Measurements from ENCODE around the gene FLT1.
A peak's percentile ranks its signal among the peaks of the same experiment; 100 is the strongest.

The FLT1 gene

GRCh38 chr13:28534210-28534609 lies 39.3 kb upstream of the FLT1 start:
- no peak for TF ChIP-seq CTCF (IDR thresholded peaks at IDR 0.05; ENCODE audit: low read depth, low read length)
- no peaks in the 10 kb centered on the region for H3K36me3 ChIP-seq
- no peak for DNase-seq
- no peak overlapping the region for H3K4me3 ChIP-seq (ENCODE audit: low read depth, low read length)
- peaks cover 5% of the 10 kb centered on the region for H3K9me3 ChIP-seq
- H3K4me1 ChIP-seq = no peaks in the 10 kb centered on the region
- peaks cover 45% of the 10 kb centered on the region for H3K27me3 ChIP-seq

GRCh38 chr13:28533441-28534166 lies 38.7 kb upstream of the FLT1 start:
- no peak for DNase-seq
- Histone ChIP-seq H3K27me3 (peaks cover 45% of the 10 kb centered on the region), H3K4me3 (ENCODE audit: low read depth, low read length) (no peak overlapping the region), H3K36me3 (no peaks in the 10 kb centered on the region), H3K9me3 (peaks cover 5% of the 10 kb centered on the region), H3K4me1 (no peaks in the 10 kb centered on the region)
- no peak for TF ChIP-seq CTCF (IDR thresholded peaks at IDR 0.05; ENCODE audit: low read depth, low read length)

GRCh38 chr13:28533125-28533436 lies 38.2 kb upstream of the FLT1 start:
- DNase-seq = no peak
- Histone ChIP-seq H3K4me1 (no peaks in the 10 kb centered on the region), H3K27me3 (peaks cover 46% of the 10 kb centered on the region), H3K36me3 (no peaks in the 10 kb centered on the region), H3K9me3 (peaks cover 5% of the 10 kb centered on the region), H3K4me3 (ENCODE audit: low read depth, low read length) (peak overlapping the region; percentile 31; the same call in 1 of the 2 replicates)
- TF ChIP-seq CTCF (IDR thresholded peaks at IDR 0.05; ENCODE audit: low read depth, low read length) = no peak

GRCh38 chr13:28532388-28533124 lies 37.6 kb upstream of the FLT1 start:
- Histone ChIP-seq H3K36me3 (no peaks in the 10 kb centered on the region), H3K4me1 (no peaks in the 10 kb centered on the region), H3K9me3 (peaks cover 5% of the 10 kb centered on the region), H3K4me3 (ENCODE audit: low read depth, low read length) (peak overlapping the region; percentile 31), H3K27me3 (peaks cover 50% of the 10 kb centered on the region)
- DNase-seq = peak; percentile 22
- no peak for TF ChIP-seq CTCF (IDR thresholded peaks at IDR 0.05; ENCODE audit: low read depth, low read length)

- peaks cover 5% of the 10 kb centered on the region for H3K9me3 ChIP-seq
- H3K4me3 ChIP-seq (ENCODE audit: low read depth, low read length) = no peak overlapping the region; the same call in 1 of the 2 replicates
- H3K36me3 ChIP-seq = no peaks in the 10 kb centered on the region
- peaks cover 50% of the 10 kb centered on the region for H3K27me3 ChIP-seq
- no peaks in the 10 kb centered on the region for H3K4me1 ChIP-seq
- DNase-seq = no peak
- TF ChIP-seq CTCF (IDR thresholded peaks at IDR 0.05; ENCODE audit: low read depth, low read length) = no peak
These were observed 37.0 kb upstream of the FLT1 start for GRCh38 chr13:28531845-28532387.
